ENCODE results near the gene GJB6. TPM values are rescaled to one million over a fixed set of nuclear protein-coding genes. Genes with fewer than 3 reads are reported as not detected.
"Not testable (repeated sequence)": the region's sequence is repeated elsewhere in the genome, so short reads cannot be mapped to it uniquely, and the experiment has no call there.

Gene GJB6
- polyA plus RNA-seq (2012; ENCODE audit: insufficient read depth, insufficient read length, low read depth) = not detected

GRCh38 chr13:20231839-20232555 is at the start of gene GJB6:
GJB6 (minus strand) TSS chr13:20232319; CDS start chr13:20223480, 8,839 bp downstream.
- Histone ChIP-seq H3K36me3 (no peaks in the 10 kb centered on the region), H3K4me3 (ENCODE audit: low read depth, low read length) (no peak within 1 kb of the TSS), H3K4me1 (no peaks in the 10 kb centered on the region), H3K27me3 (peaks cover 40% of the 10 kb centered on the region), H3K9me3 (no peaks in the 10 kb centered on the region)
- TF ChIP-seq CTCF (IDR thresholded peaks at IDR 0.05; ENCODE audit: low read depth, low read length) = no peak
- no peak for DNase-seq

GRCh38 chr13:20276901-20277300 is 44.8 kb upstream of the GJB6 start:
- H3K36me3 ChIP-seq; DNase-seq; H3K4me1 ChIP-seq; H3K27me3 ChIP-seq; H3K9me3 ChIP-seq; H3K4me3 ChIP-seq (ENCODE audit: low read depth, low read length): not testable (repeated sequence)

- no peaks in the 10 kb centered on the region for H3K36me3 ChIP-seq
- no peaks in the 10 kb centered on the region for H3K4me1 ChIP-seq
- H3K27me3 ChIP-seq = no peaks in the 10 kb centered on the region
- no peak overlapping the region for H3K4me3 ChIP-seq (ENCODE audit: low read depth, low read length)
- no peak for DNase-seq
- no peaks in the 10 kb centered on the region for H3K9me3 ChIP-seq
- TF ChIP-seq CTCF (IDR thresholded peaks at IDR 0.05; ENCODE audit: low read depth, low read length) = no peak
Measured at GRCh38 chr13:20274466-20274865, 42.3 kb upstream of the GJB6 start.

- H3K27me3 ChIP-seq = no peaks in the 10 kb centered on the region
- H3K9me3 ChIP-seq = no peaks in the 10 kb centered on the region
- H3K4me3 ChIP-seq (ENCODE audit: low read depth, low read length) = no peak overlapping the region
- no peaks in the 10 kb centered on the region for H3K36me3 ChIP-seq
- TF ChIP-seq CTCF (IDR thresholded peaks at IDR 0.05; ENCODE audit: low read depth, low read length) = no peak
- no peaks in the 10 kb centered on the region for H3K4me1 ChIP-seq
- no peak for DNase-seq
Measured at GRCh38 chr13:20272588-20273171, 40.6 kb upstream of the GJB6 start.

GRCh38 chr13:20272104-20272503 is 40.0 kb upstream of the GJB6 start:
- H3K4me1 ChIP-seq = no peaks in the 10 kb centered on the region
- H3K36me3 ChIP-seq = no peaks in the 10 kb centered on the region
- no peaks in the 10 kb centered on the region for H3K27me3 ChIP-seq
- no peak overlapping the region for H3K4me3 ChIP-seq (ENCODE audit: low read depth, low read length)
- no peaks in the 10 kb centered on the region for H3K9me3 ChIP-seq
- TF ChIP-seq CTCF (IDR thresholded peaks at IDR 0.05; ENCODE audit: low read depth, low read length) = no peak
- no peak for DNase-seq

- no peak for TF ChIP-seq CTCF (IDR thresholded peaks at IDR 0.05; ENCODE audit: low read depth, low read length)
- no peaks in the 10 kb centered on the region for H3K27me3 ChIP-seq
Measured at GRCh38 chr13:20271441-20271840, 39.3 kb upstream of the GJB6 start.

More at GRCh38 chr13:20271441-20271840, 39.3 kb upstream of the GJB6 start:
- Histone ChIP-seq H3K4me1 (no peaks in the 10 kb centered on the region), H3K36me3 (no peaks in the 10 kb centered on the region), H3K4me3 (ENCODE audit: low read depth, low read length) (no peak overlapping the region), H3K9me3 (no peaks in the 10 kb centered on the region)
- no peak for DNase-seq

Data from BE2C (cell line).